ENCODE results near the gene SPTAN1.

Gene SPTAN1

GRCh38 chr9:128607642-128608350, 55.4 kb downstream of the SPTAN1 start:
- peak in 13 of 14 donors; percentile 7 to 99 (median 78) for DNase-seq

DNA sequence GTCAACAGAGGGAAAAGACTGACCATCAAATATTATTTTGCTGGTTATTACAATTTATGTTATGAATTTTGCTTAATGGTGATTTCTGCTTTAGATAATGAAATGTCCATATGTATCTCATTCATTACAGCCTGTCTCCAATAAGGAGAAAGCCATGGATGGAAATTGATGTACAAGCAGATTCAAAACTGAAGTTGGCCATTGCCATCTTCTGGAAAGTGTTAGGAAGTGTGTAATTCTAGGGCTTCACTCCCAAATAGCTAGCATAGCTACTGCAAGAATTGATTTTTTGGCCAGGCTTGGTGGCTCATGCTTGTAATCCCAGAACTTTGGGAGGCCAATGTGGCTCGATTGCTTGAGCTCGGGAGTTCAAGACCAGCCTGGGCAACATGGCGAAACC, 58.5 kb downstream of the SPTAN1 start:
- no peak for DNase-seq

DNA sequence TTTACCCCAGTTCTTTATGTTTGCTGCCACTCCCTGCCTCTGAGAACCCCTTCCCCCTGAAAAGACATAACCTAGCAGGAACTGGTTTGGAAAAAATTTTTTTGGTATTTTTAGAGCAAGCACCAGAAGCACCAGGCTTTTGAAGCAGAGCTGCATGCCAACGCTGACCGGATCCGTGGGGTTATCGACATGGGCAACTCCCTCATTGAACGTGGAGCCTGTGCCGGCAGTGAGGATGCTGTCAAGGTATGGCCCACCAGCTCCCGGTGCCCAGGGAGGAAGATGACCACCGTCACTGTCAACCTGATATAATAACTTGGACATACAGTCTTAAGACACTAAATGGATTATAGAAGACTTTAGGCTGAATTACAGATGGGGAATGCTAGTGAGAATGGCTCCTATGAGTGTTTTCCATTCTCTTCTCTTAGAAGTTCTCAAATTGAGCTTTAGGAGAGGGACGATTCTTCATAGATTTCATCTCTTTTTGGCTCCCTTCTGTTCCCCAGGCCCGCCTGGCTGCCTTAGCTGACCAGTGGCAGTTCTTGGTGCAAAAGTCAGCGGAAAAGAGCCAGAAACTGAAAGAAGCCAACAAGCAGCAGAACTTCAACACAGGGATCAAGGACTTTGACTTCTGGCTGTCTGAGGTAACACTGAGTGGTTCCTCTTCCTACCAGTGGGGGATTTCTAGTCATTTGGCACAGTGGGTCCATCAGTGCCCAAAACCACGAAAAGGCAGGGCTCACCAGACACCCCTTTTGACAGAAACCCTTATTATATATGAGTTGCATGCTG, 59.4 kb downstream of the SPTAN1 start:
- DNase-seq = no peak

DNA sequence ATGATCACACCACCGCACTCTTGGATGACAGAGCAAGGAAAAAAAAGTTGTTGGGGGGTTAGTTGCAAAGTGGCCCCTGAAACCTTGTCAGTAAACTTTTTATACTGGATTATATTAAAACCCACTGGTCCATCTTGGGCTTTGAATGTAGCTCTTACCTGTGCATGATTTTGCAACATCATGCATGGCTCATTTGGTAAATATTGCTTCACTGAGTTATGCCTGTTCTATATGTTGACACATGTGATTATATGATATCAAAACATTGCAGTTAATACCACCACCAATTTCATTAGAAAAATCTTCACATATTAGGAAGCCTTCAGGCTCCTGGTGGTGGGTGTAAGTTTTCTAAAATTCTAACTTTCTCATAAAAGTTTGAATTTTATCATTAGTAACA, 62.3 kb downstream of the SPTAN1 start:
- DNase-seq = no peak

GRCh38 chr9:128615571-128615970, 63.2 kb downstream of the SPTAN1 start:
- no peak for DNase-seq

DNA sequence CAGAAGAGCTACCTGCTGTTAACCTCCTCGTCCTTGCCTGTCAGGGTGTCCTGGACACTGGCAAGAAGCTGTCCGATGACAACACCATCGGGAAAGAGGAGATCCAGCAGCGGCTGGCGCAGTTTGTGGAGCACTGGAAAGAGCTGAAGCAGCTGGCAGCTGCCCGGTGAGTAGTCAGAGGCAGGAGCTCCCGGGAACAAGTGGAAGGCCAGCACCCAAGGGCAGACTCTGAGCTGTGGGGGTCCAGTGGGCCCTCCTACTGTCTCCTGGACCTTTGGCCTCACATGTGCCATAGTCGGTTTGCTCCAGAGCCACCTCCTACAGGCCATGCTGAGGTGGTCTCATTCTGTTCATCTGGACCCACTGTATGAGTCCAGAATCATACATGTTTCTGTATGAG, 65.6 kb downstream of the SPTAN1 start:
- DNase-seq = no peak

DNA sequence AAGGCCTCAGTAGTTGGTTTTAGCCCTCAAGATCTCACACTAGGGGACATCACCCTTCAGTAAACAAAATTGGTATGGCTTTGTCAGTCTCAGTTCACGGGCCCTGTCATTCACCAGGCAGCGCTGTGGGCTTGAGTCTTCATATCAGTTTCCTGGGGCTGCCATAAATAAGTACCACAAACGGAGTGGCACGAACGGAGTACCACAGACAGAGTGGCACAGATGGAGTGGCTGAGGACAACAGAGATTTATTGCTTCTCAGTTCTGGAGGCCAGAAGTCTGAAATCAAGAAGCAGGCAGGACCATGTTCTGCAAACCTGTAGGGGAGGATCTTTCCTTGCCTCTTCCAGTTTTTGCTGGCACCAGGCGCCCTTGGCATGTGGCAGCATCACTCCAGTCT, 66.7 kb downstream of the SPTAN1 start:
- DNase-seq = no peak

DNA sequence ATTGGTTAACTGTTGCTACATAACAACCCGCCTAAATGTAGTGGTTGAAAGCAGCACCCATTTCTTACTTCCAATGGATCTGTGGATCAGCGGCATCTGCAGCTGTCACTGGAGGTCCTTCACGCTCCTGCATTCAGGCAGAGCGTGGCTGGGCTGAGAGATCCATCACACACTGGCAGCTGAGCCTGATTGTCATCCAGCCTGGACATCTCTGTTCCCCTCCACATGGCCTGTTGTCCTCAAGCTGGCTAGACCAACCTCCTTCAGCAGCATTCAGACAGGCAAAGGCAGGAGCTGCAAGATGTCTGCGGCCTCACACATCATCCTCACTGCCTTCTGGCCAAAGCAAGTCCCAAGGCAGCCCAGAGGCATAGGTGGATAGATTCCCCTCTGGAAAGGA, 67.4 kb downstream of the SPTAN1 start:
- no peak for DNase-seq

- no peak for DNase-seq
Observed at GRCh38 chr9:128621730-128622455, 69.5 kb downstream of the SPTAN1 start.

GRCh38 chr9:128624566-128624965, 72.2 kb downstream of the SPTAN1 start:
- no peak for DNase-seq

- DNase-seq = peak in 1 of 14 donors; percentile 71
Observed at GRCh38 chr9:128625391-128626146, 73.2 kb downstream of the SPTAN1 start.

DNA sequence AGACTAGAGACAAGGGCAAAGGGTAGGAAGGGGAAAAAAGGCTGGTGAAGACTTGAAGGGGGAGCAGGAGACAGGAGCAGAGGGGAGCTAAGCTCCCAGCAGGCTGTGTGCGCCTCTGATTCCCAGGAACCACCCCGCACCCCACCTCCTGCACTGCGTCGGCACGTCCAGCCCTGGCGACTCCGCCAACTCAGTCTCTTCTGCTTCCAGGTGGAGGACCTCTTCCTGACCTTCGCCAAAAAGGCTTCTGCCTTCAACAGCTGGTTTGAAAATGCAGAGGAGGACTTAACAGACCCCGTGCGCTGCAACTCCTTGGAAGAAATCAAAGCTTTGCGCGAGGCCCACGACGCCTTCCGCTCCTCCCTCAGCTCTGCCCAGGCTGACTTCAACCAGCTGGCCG, 73.8 kb downstream of the SPTAN1 start:
- no peak for DNase-seq

DNA sequence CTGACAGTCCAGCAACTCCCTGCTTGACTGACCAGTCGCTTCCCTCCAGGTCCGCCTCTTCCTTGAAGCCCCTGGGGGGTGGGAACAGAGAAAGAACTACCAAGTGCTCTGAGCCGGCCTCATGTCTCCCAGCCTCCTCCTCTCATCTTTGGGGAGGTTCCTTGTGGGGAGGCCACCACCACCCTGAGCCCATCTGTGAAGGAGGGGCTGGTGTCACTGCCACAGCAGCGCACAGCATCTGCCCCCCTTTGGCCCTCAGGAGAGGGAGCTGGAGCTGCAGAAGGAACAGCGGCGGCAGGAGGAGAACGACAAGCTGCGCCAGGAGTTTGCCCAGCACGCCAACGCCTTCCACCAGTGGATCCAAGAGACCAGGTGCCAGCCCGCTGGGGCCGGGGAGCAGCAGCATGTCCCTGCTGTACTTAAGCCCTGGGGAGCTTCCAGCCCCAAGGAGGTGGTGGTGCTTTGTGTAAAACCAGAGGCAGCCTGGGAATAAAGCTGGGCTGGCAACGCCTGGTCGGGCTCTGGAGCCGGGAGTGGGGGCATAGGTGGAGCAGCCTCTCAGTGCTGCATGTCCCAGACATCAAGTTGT, 74.8 kb downstream of the SPTAN1 start:
- peak in 7 of 14 donors; percentile 16 to 55 (median 50) for DNase-seq

DNA sequence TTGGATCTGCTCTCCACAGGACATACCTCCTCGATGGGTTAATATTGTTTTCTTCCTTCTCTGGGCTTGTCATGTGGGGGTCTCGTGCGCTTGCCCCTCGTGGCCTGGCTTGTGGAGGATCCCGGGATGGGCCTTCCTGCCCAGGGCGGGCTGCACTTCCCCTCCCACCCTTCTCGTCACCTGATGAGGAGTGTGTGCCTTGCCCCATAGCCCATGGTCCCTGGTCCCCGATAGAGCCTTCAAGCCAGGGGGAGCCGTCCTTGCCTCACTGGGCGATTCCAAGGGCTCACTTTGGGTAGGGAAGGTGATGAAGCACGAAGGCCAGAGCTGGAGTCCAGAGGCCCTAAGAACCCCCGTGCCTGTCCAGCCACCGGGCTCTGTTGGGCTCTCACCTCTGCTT, 75.5 kb downstream of the SPTAN1 start:
- no peak for DNase-seq

DNA sequence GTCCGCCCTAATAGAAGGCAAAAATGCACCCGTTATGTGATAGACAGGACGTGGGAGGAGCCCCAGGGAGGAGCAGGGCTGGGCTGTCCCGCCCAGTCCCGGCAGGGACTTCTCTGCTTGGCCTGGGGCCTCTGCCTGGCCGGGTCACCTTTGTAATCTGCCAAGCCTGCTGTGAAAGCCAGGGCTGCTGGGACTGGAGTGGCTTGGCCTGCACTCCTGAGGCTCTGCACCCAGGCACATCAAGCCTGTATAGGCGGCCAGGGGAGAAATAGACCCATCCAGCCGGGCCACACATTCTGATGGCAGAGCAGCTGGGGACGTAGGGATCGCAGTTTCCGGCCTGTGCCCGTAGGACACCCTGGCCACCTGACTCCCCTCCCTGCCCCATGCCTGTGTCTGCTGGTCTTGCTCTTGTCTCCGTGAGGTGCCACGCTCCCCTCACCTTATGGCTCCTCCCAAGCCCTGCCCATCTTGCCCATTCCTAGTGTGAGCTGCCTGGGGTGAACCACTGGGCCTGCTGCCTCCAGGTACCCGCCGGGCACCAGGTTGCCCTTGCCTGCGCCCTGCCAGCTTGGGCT, 76.2 kb downstream of the SPTAN1 start:
- DNase-seq = peak in 8 of 14 donors; percentile 31 to 83 (median 56)

DNA sequence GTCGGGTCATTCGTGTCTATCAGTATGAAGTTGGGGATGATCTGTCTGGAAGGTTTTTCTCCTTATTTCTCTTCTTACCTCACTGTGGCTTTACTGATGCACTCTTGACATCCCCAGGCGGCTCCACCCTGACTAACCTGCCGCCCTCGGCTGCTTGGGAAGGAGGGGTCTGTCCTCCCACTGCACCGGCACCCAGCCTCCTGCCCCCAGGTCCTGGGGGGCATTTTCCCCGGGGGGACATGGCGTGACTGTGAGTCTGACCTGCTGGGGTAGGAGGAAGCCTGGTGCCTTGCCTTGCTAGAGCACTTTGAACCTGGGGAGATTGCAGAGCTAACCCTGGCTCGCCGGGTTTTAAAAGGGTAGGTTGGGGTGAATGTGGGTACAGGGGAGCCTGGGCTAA, 76.7 kb downstream of the SPTAN1 start:
- DNase-seq = no peak

DNA sequence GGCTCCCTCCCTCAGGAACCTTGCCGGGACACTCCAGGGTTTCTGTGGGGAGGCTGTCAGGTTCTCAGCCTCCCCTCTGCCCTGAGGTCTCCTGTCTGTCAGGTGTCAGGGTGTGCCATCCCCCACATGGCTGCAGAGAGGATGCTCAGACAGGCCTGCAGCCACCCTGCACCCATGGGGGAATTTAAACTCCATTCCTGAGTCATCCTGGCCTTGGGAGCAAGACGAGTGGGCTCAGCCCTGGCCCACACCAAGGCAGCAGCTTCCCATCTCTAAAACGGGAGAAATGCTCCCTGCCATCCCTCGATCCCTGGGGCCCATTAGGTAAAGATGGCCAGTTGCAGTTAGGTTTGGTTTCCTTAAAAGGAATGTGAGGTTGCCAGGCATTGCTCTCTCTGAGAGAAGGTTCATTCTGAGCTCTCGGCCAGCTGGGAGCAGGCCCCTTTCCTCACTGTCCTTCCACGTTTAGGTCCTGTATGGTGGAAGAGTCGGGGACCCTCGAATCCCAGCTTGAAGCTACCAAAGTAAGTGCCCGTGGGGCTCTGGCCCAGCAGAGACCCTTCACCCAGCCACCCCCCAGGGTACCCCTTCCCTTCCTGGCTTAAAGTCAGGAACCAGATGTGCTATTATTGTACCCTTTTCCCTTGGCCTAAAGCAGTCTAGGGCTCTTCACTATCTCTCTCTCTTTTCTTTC, 77.6 kb downstream of the SPTAN1 start:
- DNase-seq = no peak

GRCh38 chr9:128631636-128632035, 79.2 kb downstream of the SPTAN1 start:
- DNase-seq = no peak

GRCh38 chr9:128632066-128632465, 79.7 kb downstream of the SPTAN1 start:
- no peak for DNase-seq

GRCh38 chr9:128632486-128632885, 80.1 kb downstream of the SPTAN1 start:
- DNase-seq = no peak

DNA sequence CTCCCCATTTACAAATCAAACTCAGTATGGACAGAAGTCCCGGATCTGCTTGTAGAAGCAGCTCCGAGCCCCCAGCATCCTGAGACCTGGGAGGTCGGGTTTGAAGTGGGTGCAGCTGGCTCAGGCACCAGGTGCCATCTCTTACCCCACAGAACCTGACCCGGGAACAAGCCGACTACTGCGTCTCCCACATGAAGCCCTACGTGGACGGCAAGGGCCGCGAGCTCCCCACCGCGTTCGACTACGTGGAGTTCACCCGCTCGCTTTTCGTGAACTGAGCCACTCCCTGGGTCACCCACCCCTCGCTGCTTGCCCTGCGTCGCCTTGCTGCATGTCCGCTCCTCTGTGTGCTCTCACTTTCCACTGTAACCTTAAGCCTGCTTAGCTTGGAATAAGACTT, 80.7 kb downstream of the SPTAN1 start:
- DNase-seq = no peak

Data from C1 segment of cervical spinal cord (tissue), 14 donors.